H1 (cell line): ENCODE measurements around the gene ARHGAP26. TPM values are rescaled to one million over a fixed set of nuclear protein-coding genes. Genes with fewer than 3 reads are reported as not detected.

Experiments
- CTCF ChIA-PET: fragments of 300-600 bp; sonication (Branson Sonifier 250); formaldehyde crosslinking; loops from one replicate; lab custom pipeline; 2021; ENCODE audit not compliant: partially characterized antibody; lab: Charles Lee
- POLR2A ChIA-PET: fragments of 300-600 bp; sonication (Branson Sonifier 250); formaldehyde crosslinking; loops from one replicate; lab custom pipeline; 2021; ENCODE audit warnings: inconsistent platforms; ENCODE audit not compliant: partially characterized antibody; lab: Charles Lee
- DNase-seq, 2 experiments: peaks; one replicate each; pipeline versions ENCODE4 v3.0.0 to v3.0.0-alpha.2; 2010 to 2022; ENCODE audit warnings: low spot score in 2 of 2, low read depth in 1 of 2, mixed read lengths in 1 of 2
- FAIRE-seq: peaks from 2 replicates; lab custom pipeline; 2011; peaks lifted over from hg19 to GRCh38; lab: Jason Lieb, UNC
- H2AFZ ChIP-seq: 2 replicates; pipeline ENCODE4 v1.8.1; 2012; ENCODE audit warnings: low read length, inconsistent platforms
- H2AK5ac ChIP-seq: 2 replicates; pipeline ENCODE4 v1.6.1; 2013; ENCODE audit warnings: low read depth, low read length
- H2BK120ac ChIP-seq: replicated peaks from 2 replicates; pipeline ENCODE3; 2013; ENCODE audit warnings: low read depth, low read length, inconsistent platforms
- H2BK12ac ChIP-seq: 2 replicates; pipeline ENCODE4 v1.6.1; 2013; ENCODE audit warnings: low read depth, low read length
- H2BK15ac ChIP-seq: 2 replicates; pipeline ENCODE4 v1.6.1; 2013; ENCODE audit warnings: low read length
- H2BK20ac ChIP-seq: 2 replicates; pipeline ENCODE4 v1.6.1; 2013; ENCODE audit warnings: low read length
- H2BK5ac ChIP-seq: 2 replicates; pipeline ENCODE4 v1.6.1; 2013; ENCODE audit warnings: low read depth, low read length
- H3K14ac ChIP-seq: 2 replicates; pipeline ENCODE4 v1.6.1; 2013; ENCODE audit warnings: inconsistent platforms; ENCODE audit not compliant: insufficient read length
- H3K18ac ChIP-seq: 2 replicates; pipeline ENCODE4 v1.6.1; 2013; ENCODE audit warnings: low read length; ENCODE audit errors: extremely low read depth
- H3K23ac ChIP-seq: 2 replicates; pipeline ENCODE4 v1.6.1; 2013; ENCODE audit warnings: inconsistent platforms; ENCODE audit not compliant: insufficient read length
- H3K23me2 ChIP-seq: 2 replicates; pipeline ENCODE4 v1.6.1; 2013; ENCODE audit warnings: low read depth, low read length
- H3K27ac ChIP-seq: 2 replicates; pipeline ENCODE4 v1.6.1; 2011; ENCODE audit warnings: low read depth, low read length, inconsistent platforms
- H3K27me3 ChIP-seq, 4 experiments: replicated peaks in 1 of 4; 1 replicate in 1 of 4; 2 replicates in 3 of 4; pipeline versions ENCODE4 v1.6.1 to v1.8.1; 2011 to 2013; ENCODE audit warnings: low read length in 3 of 4, mild to moderate bottlenecking in 3 of 4, inconsistent platforms in 2 of 4, mixed read lengths in 2 of 4, moderate library complexity in 1 of 4; ENCODE audit not compliant: control insufficient read depth in 3 of 4, insufficient read depth in 3 of 4; ENCODE audit errors: extremely low read depth in 1 of 4
- H3K36me3 ChIP-seq, 4 experiments: 2 replicates each; pipeline versions ENCODE4 v1.6.1 to v1.8.1; 2011 to 2013; ENCODE audit warnings: mild to moderate bottlenecking in 4 of 4, low read length in 3 of 4, moderate library complexity in 2 of 4, control low read depth in 1 of 4, inconsistent platforms in 1 of 4; ENCODE audit not compliant: insufficient read depth in 4 of 4, control insufficient read depth in 2 of 4
- H3K4ac ChIP-seq: replicated peaks from 2 replicates; pipeline ENCODE3; 2013; ENCODE audit warnings: low read length, low read depth, mixed read lengths, inconsistent platforms; ENCODE audit not compliant: insufficient read length
- H3K4me1 ChIP-seq, 4 experiments: replicated peaks in 1 of 4; 1 replicate in 1 of 4; 2 replicates in 3 of 4; pipeline versions ENCODE4 v1.6.1 to v1.8.1; 2011 to 2013; ENCODE audit warnings: low read length in 3 of 4, inconsistent platforms in 2 of 4, mixed read lengths in 1 of 4; ENCODE audit not compliant: insufficient read depth in 4 of 4, control insufficient read depth in 3 of 4
- H3K4me2 ChIP-seq, 2 experiments: 2 replicates each; pipeline versions ENCODE4 v1.6.1 to v1.8.1; 2011 to 2013; ENCODE audit warnings: low read depth in 2 of 2, low read length in 2 of 2, control low read depth in 1 of 2, inconsistent platforms in 1 of 2, mild to moderate bottlenecking in 1 of 2; ENCODE audit not compliant: insufficient read depth in 1 of 2
- H3K4me3 ChIP-seq, 4 experiments: fragments of 200-600, 300-600 bp in 1 of 4; sonication (generic), shearing (Covaris generic), sonication (Bioruptor Twin) in 1 of 4; 2 replicates each; pipeline versions ENCODE4 v1.5.1 to v1.8.1; 2011 to 2016; ENCODE audit warnings: low read length in 4 of 4, low read depth in 3 of 4, control low read depth in 2 of 4, inconsistent platforms in 2 of 4, mild to moderate bottlenecking in 2 of 4, mixed read lengths in 1 of 4, moderate library complexity in 1 of 4; ENCODE audit not compliant: insufficient read depth in 2 of 4; ENCODE audit errors: extremely low read depth in 1 of 4
- H3K56ac ChIP-seq: replicated peaks from 2 replicates; pipeline ENCODE3; 2013; ENCODE audit warnings: low read depth, mild to moderate bottlenecking, mixed read lengths, low read length, inconsistent platforms; ENCODE audit not compliant: insufficient read length
- H3K79me1 ChIP-seq: 2 replicates; pipeline ENCODE4 v1.6.1; 2013; ENCODE audit warnings: low read depth, low read length, control low read depth
- H3K79me2 ChIP-seq, 2 experiments: 2 replicates each; pipeline versions ENCODE4 v1.6.1 to v1.8.1; 2012 to 2013; ENCODE audit warnings: low read length in 2 of 2, mild to moderate bottlenecking in 2 of 2, inconsistent platforms in 1 of 2; ENCODE audit not compliant: insufficient read depth in 2 of 2, control insufficient read depth in 1 of 2
- H3K9ac ChIP-seq, 4 experiments: replicated peaks in 1 of 4; 1 replicate in 1 of 4; 2 replicates in 3 of 4; pipeline versions ENCODE4 v1.6.1 to v1.8.1; 2011 to 2013; ENCODE audit warnings: low read depth in 3 of 4, low read length in 3 of 4, control low read depth in 2 of 4, mild to moderate bottlenecking in 2 of 4, moderate library complexity in 2 of 4, inconsistent platforms in 1 of 4; ENCODE audit errors: extremely low read depth in 1 of 4
- H3K9me3 ChIP-seq, 2 experiments: 2 replicates each; pipeline versions ENCODE4 v1.6.1 to v1.8.1; 2012 to 2013; ENCODE audit warnings: mild to moderate bottlenecking in 2 of 2, moderate library complexity in 2 of 2, control low read depth in 1 of 2, inconsistent platforms in 1 of 2, low read depth in 1 of 2, low read length in 1 of 2, mixed read lengths in 1 of 2; ENCODE audit not compliant: insufficient read depth in 2 of 2
- H4K20me1 ChIP-seq, 2 experiments: replicated peaks in 1 of 2; 2 replicates each; pipeline versions ENCODE3 to v1.8.1; 2011 to 2013; ENCODE audit warnings: inconsistent platforms in 2 of 2, low read length in 2 of 2, mild to moderate bottlenecking in 1 of 2; ENCODE audit not compliant: insufficient read depth in 2 of 2, control insufficient read depth in 1 of 2
- H4K5ac ChIP-seq: 2 replicates; pipeline ENCODE4 v1.6.1; 2013; ENCODE audit warnings: low read length, low read depth, mixed read lengths, inconsistent platforms; ENCODE audit not compliant: insufficient read length
- H4K8ac ChIP-seq: 2 replicates; pipeline ENCODE4 v1.8.0; 2013; ENCODE audit warnings: mild to moderate bottlenecking, moderate library complexity, low read length, inconsistent platforms; ENCODE audit not compliant: insufficient read depth; ENCODE audit errors: extremely low read depth
- H4K91ac ChIP-seq: replicated peaks from 2 replicates; pipeline ENCODE3; 2013; ENCODE audit warnings: low read length, mixed read lengths, inconsistent platforms; ENCODE audit not compliant: insufficient read length
- CHD2 ChIP-seq: IDR thresholded peaks from 2 replicates; pipeline ENCODE4 v1.6.1; 2012; ENCODE audit warnings: low read length, improper control_type of control experiment
- CREB1 ChIP-seq: IDR thresholded peaks from 2 replicates; pipeline ENCODE4 v1.6.1; 2012; ENCODE audit warnings: inconsistent platforms
- KDM5A ChIP-seq: fragments of 200-600 bp; IDR thresholded peaks from 2 replicates; pipeline ENCODE4 v1.7.1; 2012; ENCODE audit warnings: mild to moderate bottlenecking, low read length, inconsistent platforms, mixed read lengths
- PHF8 ChIP-seq: fragments of 200-600 bp; sonication (generic); conservative IDR thresholded peaks from 2 replicates; pipeline ENCODE4 v1.7.1; 2012; ENCODE audit warnings: low read depth, mild to moderate bottlenecking, inconsistent platforms, low read length, moderate library complexity
- RAD21 ChIP-seq, 2 experiments: IDR thresholded peaks in 1 of 2; conservative IDR thresholded peaks in 1 of 2; 2 replicates each; pipeline ENCODE4 v1.6.1; 2011; ENCODE audit warnings: low read depth in 2 of 2, low read length in 2 of 2, improper control_type of control experiment in 1 of 2, inconsistent platforms in 1 of 2, mild to moderate bottlenecking in 1 of 2, moderate library complexity in 1 of 2
- RBBP5 ChIP-seq: IDR thresholded peaks from 2 replicates; pipeline ENCODE4 v1.7.1; 2012; ENCODE audit warnings: low read depth, mild to moderate bottlenecking, inconsistent platforms, low read length, moderate library complexity, borderline replicate concordance
- SP4 ChIP-seq: IDR thresholded peaks from 2 replicates; pipeline ENCODE4 v1.6.1; 2012; ENCODE audit warnings: low read length, inconsistent platforms
- TEAD4 ChIP-seq: IDR thresholded peaks from 2 replicates; pipeline ENCODE4 v1.6.1; 2012; ENCODE audit warnings: low read depth, low read length, inconsistent platforms, mixed read lengths
- ZNF274 ChIP-seq: IDR thresholded peaks from 2 replicates; pipeline ENCODE4 v1.7.0; 2012; ENCODE audit warnings: low read length, borderline replicate concordance; ENCODE audit errors: extremely low read depth
- WGBS, 2 experiments: shearing (Covaris generic) in 1 of 2; methylation state at CpG; one replicate each; pipeline versions ENCODE4 v1.1.6 to v1.1.7; 2013 to 2015; ENCODE audit warnings: low lambda C conversion rate in 2 of 2, mixed read lengths in 2 of 2, inconsistent platforms in 1 of 2, low coverage in 1 of 2, missing lambda C conversion rate in 1 of 2; ENCODE audit not compliant: insufficient replicate concordance in 2 of 2, insufficient coverage in 1 of 2, insufficient read length in 1 of 2; ENCODE audit errors: extremely low coverage in 1 of 2, missing lambda C conversion rate in 1 of 2; 5-methylcytosine and 5-hydroxymethylcytosine counted together
- polyA plus RNA-seq, 7 experiments: library from polyadenylated mRNA; depleted of rRNA in 3 of 7; stranded (reverse) in 5 of 7; unstranded in 2 of 7; fragments of >200 nt in 5 of 7; fragments of 200-250 nt in 2 of 7; gene quantifications; 1 replicate in 5 of 7; 2 replicates in 1 of 7; 4 replicates in 1 of 7; pipeline versions ENCODE4 v1.2.1 to v1.2.3, GENCODE V29; 2011 to 2013; ENCODE audit warnings: missing spikeins in 2 of 7, mixed read lengths in 2 of 7
- total RNA-seq: library from RNA; stranded (reverse); fragmentation: NEBNext Ultra II Directional; extraction: Animal tissue kit (Norgen Biotek cat#: 25700); gene quantifications from 2 replicates; pipeline ENCODE4 v1.2.1, GENCODE V29; 2021
- TF ChIP-seq, protein P1 (sequence below): IDR thresholded peaks from 2 replicates; pipeline ENCODE4 v1.6.1; 2011; ENCODE audit warnings: low read length, improper control_type of control experiment
- TF ChIP-seq, protein P2 (sequence below): IDR thresholded peaks from 2 replicates; pipeline ENCODE4 v1.6.1; 2012; ENCODE audit warnings: low read length, inconsistent platforms

The ARHGAP26 gene
- total and polyA plus RNA-seq, 2 of the 8 experiments (the other 6 are each of a cell fraction or from before 2014, with no cell fraction given): 7.1 to 24.8 TPM

DNA sequence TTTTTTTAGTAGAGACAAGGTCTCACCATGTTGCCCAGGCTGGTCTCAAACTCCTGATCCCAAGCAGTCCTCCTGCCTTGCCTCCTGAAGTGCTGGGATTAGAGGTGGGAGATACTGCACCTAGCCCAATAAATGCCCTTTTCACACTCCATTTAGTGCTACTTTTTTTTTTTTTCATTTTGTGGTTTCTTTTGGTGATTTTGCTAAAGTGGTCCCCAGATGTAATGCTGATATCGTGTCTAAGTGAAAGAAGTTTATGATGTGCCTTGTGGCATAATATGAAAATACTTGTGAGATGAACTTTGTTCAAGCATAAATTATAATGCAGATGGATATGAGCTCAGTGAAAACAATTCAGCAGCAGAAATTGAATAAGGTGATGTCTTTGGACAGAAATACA, 227.4 kb downstream of the ARHGAP26 start:
- whole genome bisulfite sequencing, 2 experiments: 100% methylated on average over 1 of the region's 1 CpG; no CpG with 5 or more reads in 1 of the 2 experiments
- H3K23ac ChIP-seq: no peak overlapping the region
- H3K4ac ChIP-seq: no peak overlapping the region
- H4K8ac ChIP-seq: no peak overlapping the region
- H2BK20ac ChIP-seq: no peak overlapping the region
- H3K79me1 ChIP-seq: no peaks in the 10 kb centered on the region
- H3K14ac ChIP-seq: no peak overlapping the region
- no peaks in the 10 kb centered on the region for H3K36me3 ChIP-seq
- H2BK120ac ChIP-seq: no peak overlapping the region
- no peaks in the 10 kb centered on the region for H3K23me2 ChIP-seq
- H3K4me1 ChIP-seq: peaks cover 0 to 3% (median 3%) of the 10 kb centered on the region in 4 experiments; a peak in 4 of 7 replicates
- H4K20me1 ChIP-seq: no peaks in the 10 kb centered on the region
- H3K27me3 ChIP-seq: peaks cover 0 to 2% (median 0%) of the 10 kb centered on the region in 4 experiments; a peak in 1 of 7 replicates
- H2AFZ ChIP-seq: no peak overlapping the region
- no peak for DNase-seq
- H3K27ac ChIP-seq: no peak overlapping the region
- no peak overlapping the region for H2BK5ac ChIP-seq
- H2BK12ac ChIP-seq: no peak overlapping the region
- no peak for TF ChIP-seq KDM5A
- TF ChIP-seq PHF8: no peak
- TF ChIP-seq, protein P1, sequence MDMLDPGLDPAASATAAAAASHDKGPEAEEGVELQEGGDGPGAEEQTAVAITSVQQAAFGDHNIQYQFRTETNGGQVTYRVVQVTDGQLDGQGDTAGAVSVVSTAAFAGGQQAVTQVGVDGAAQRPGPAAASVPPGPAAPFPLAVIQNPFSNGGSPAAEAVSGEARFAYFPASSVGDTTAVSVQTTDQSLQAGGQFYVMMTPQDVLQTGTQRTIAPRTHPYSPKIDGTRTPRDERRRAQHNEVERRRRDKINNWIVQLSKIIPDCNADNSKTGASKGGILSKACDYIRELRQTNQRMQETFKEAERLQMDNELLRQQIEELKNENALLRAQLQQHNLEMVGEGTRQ: no peak
- TF ChIP-seq ZNF274: no peak
- TF ChIP-seq, protein P2, sequence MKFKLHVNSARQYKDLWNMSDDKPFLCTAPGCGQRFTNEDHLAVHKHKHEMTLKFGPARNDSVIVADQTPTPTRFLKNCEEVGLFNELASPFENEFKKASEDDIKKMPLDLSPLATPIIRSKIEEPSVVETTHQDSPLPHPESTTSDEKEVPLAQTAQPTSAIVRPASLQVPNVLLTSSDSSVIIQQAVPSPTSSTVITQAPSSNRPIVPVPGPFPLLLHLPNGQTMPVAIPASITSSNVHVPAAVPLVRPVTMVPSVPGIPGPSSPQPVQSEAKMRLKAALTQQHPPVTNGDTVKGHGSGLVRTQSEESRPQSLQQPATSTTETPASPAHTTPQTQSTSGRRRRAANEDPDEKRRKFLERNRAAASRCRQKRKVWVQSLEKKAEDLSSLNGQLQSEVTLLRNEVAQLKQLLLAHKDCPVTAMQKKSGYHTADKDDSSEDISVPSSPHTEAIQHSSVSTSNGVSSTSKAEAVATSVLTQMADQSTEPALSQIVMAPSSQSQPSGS: no peak
- no peak for TF ChIP-seq RBBP5
- TF ChIP-seq CREB1: no peak
- TF ChIP-seq CHD2: no peak
- TF ChIP-seq RAD21 (IDR thresholded peaks at IDR 0.05 in 1 of 2, conservative IDR thresholded peaks at IDR 0.05 in 1 of 2; ENCODE audit: low read depth in 2 of 2, low read length in 2 of 2): no peak
- TF ChIP-seq TEAD4: no peak
- no peak for TF ChIP-seq SP4
- TF ChIP-seq, all 59 proteins: peak for 0
- Histone ChIP-seq H3K56ac (no peak overlapping the region), H3K9me3 (no peaks in the 10 kb centered on the region), H4K91ac (no peak overlapping the region), H3K9ac (no peak overlapping the region), H3K79me2 (no peaks in the 10 kb centered on the region), H3K4me3 (no peak overlapping the region), H4K5ac (no peak overlapping the region), H2BK15ac (no peak overlapping the region), H3K18ac (no peak overlapping the region), H2AK5ac (no peak overlapping the region), H3K4me2 (no peak overlapping the region)
- POLR2A ChIA-PET: interaction anchor here (0.7 kb wide), 1 partner anchor 22 kb away, joined by 3 read pairs; no protein-coding TSS in a partner anchor
- no peak for FAIRE-seq
- CTCF ChIA-PET: interaction anchor here (0.7 to 6.8 kb wide), 3 partner anchors 9 to 15 kb away, joined by 3 to 51 read pairs (median 3); no protein-coding TSS in a partner anchor
